Measurements from ENCODE around the gene CCNC.
A peak's percentile ranks its signal among the peaks of the same experiment; 100 is the strongest.

Gene CCNC

GRCh38 chr6:99543968-99544367 is 24.5 kb downstream of the CCNC start:
- no peak for DNase-seq

- no peak for DNase-seq
Observed at GRCh38 chr6:99530627-99531026, 37.8 kb downstream of the CCNC start.

GRCh38 chr6:99522531-99522930 is 45.9 kb downstream of the CCNC start:
- no peak for DNase-seq

- peak; percentile 35 for DNase-seq
Observed at GRCh38 chr6:99521633-99522151, 46.8 kb downstream of the CCNC start.

- peak; percentile 75 for DNase-seq
Observed at GRCh38 chr6:99520855-99521632, 47.4 kb downstream of the CCNC start.

GRCh38 chr6:99519446-99519845 is 49.0 kb downstream of the CCNC start:
- DNase-seq = no peak

GRCh38 chr6:99514089-99514488 is 54.4 kb downstream of the CCNC start:
- no peak for DNase-seq

- DNase-seq = no peak
Observed at GRCh38 chr6:99512033-99512432, 56.4 kb downstream of the CCNC start.

- no peak for DNase-seq
Observed at GRCh38 chr6:99507648-99508047, 60.8 kb downstream of the CCNC start.

GRCh38 chr6:99501762-99502161 is 66.7 kb downstream of the CCNC start:
- no peak for DNase-seq

- no peak for DNase-seq
Observed at GRCh38 chr6:99498421-99498820, 70.0 kb downstream of the CCNC start.

- no peak for DNase-seq
Observed at GRCh38 chr6:99495466-99495865, 73.0 kb downstream of the CCNC start.
